Endothelial cell of umbilical vein (primary cell): Measurements from ENCODE around the gene LCN2. TPM values are rescaled to one million over a fixed set of nuclear protein-coding genes. Genes with fewer than 3 reads are reported as not detected.

Experiments used
- BruUV-seq: library from RNA; stranded (reverse); fragments of 400-500 nt; replicated peaks from 2 replicates; lab custom pipeline; 2021; lab: Mats Ljungman, UMichigan
- CTCF ChIA-PET: fragments of 300-600, 350-600 bp; sonication (Branson Sonifier 250); formaldehyde crosslinking; loops from one replicate; lab custom pipeline; 2021; ENCODE audit warnings: antibody characterized with exemption, inconsistent platforms; lab: Charles Lee
- POLR2A ChIA-PET: fragments of 300-600, 350-600 bp; sonication (Branson Sonifier 250); formaldehyde crosslinking; loops from one replicate; lab custom pipeline; 2021; ENCODE audit warnings: antibody characterized with exemption, inconsistent platforms; lab: Charles Lee
- DNase-seq: peaks from one replicate; pipeline ENCODE4 v3.0.0-alpha.2; 2011; ENCODE audit warnings: low read depth, low spot score
- FAIRE-seq: peaks from 2 replicates; lab custom pipeline; 2011; peaks lifted over from hg19 to GRCh38; lab: Jason Lieb, UNC
- H2AFZ ChIP-seq: 2 replicates; pipeline ENCODE4 v1.6.0; 2012; ENCODE audit warnings: low read depth, low read length, control low read depth, inconsistent platforms
- H3K27ac ChIP-seq: 2 replicates; pipeline ENCODE4 v1.5.1; 2011; ENCODE audit warnings: low read depth, mild to moderate bottlenecking, control low read depth, low read length, moderate library complexity; ENCODE audit not compliant: insufficient read depth
- H3K27me3 ChIP-seq, 2 experiments: 2 replicates each; pipeline versions ENCODE4 v1.6.0 to v1.6.1; 2011; ENCODE audit warnings: low read length in 2 of 2, mixed read lengths in 1 of 2; ENCODE audit not compliant: control insufficient read depth in 2 of 2, insufficient read depth in 2 of 2
- H3K36me3 ChIP-seq, 2 experiments: 2 replicates in 1 of 2; 3 replicates in 1 of 2; pipeline ENCODE4 v1.5.1; 2011; ENCODE audit warnings: low read length in 2 of 2, mild to moderate bottlenecking in 1 of 2, moderate library complexity in 1 of 2; ENCODE audit not compliant: control insufficient read depth in 2 of 2, insufficient read depth in 2 of 2; ENCODE audit errors: extremely low read depth in 1 of 2
- H3K4me1 ChIP-seq: 3 replicates; pipeline ENCODE4 v1.5.1; 2011; ENCODE audit warnings: mild to moderate bottlenecking, low read length; ENCODE audit not compliant: control insufficient read depth, insufficient read depth; ENCODE audit errors: extremely low read depth
- H3K4me2 ChIP-seq: 2 replicates; pipeline ENCODE4 v1.6.1; 2011; ENCODE audit warnings: low read length, control low read depth, mixed read lengths; ENCODE audit not compliant: insufficient read depth
- H3K4me3 ChIP-seq, 3 experiments: fragments of 200-600 bp in 1 of 3; sonication (generic), shearing (Covaris generic) in 1 of 3; replicated peaks in 1 of 3; 2 replicates each; pipeline ENCODE4 v1.5.1; 2011 to 2016; ENCODE audit warnings: control low read depth in 3 of 3, low read length in 3 of 3, mild to moderate bottlenecking in 2 of 3, inconsistent platforms in 1 of 3, low read depth in 1 of 3, moderate library complexity in 1 of 3; ENCODE audit not compliant: insufficient read depth in 1 of 3
- H3K79me2 ChIP-seq: 2 replicates; pipeline ENCODE4 v1.6.0; 2012; ENCODE audit warnings: low read length, inconsistent platforms; ENCODE audit not compliant: control insufficient read depth, insufficient read depth
- H3K9ac ChIP-seq: replicated peaks from 2 replicates; pipeline ENCODE3; 2011; ENCODE audit warnings: low read length, control low read depth; ENCODE audit not compliant: insufficient read depth; ENCODE audit errors: extremely low read depth
- H3K9me1 ChIP-seq: replicated peaks from 3 replicates; pipeline ENCODE4 v1.6.0; 2011; ENCODE audit warnings: mild to moderate bottlenecking, low read length; ENCODE audit not compliant: control insufficient read depth, insufficient read depth; ENCODE audit errors: extremely low read depth
- H3K9me3 ChIP-seq: replicated peaks from 2 replicates; pipeline ENCODE4 v1.5.1; 2012; ENCODE audit warnings: low read length, inconsistent platforms; ENCODE audit not compliant: control insufficient read depth, insufficient read depth
- H4K20me1 ChIP-seq: replicated peaks from 2 replicates; pipeline ENCODE3; 2011; ENCODE audit warnings: mild to moderate bottlenecking, low read length; ENCODE audit not compliant: control insufficient read depth, insufficient read depth; ENCODE audit errors: extremely low read depth
- CTCF ChIP-seq, 2 donors: IDR thresholded peaks; 1 replicate in 1 of 2; 2 replicates in 1 of 2; pipeline ENCODE4 v1.5.1; 2011; ENCODE audit warnings: low read length in 2 of 2, mild to moderate bottlenecking in 2 of 2, moderate library complexity in 2 of 2, control low read depth in 1 of 2, inconsistent platforms in 1 of 2, low read depth in 1 of 2; ENCODE audit not compliant: insufficient read depth in 1 of 2; ENCODE audit errors: extremely low read depth in 1 of 2
- EZH2 ChIP-seq: IDR thresholded peaks from 2 replicates; pipeline ENCODE4 v1.6.1; 2012; ENCODE audit warnings: borderline replicate concordance, low read depth, mild to moderate bottlenecking, moderate library complexity, low read length, inconsistent platforms; ENCODE audit not compliant: severe bottlenecking
- FOS ChIP-seq: IDR thresholded peaks from 2 replicates; pipeline ENCODE4 v1.6.1; 2011; ENCODE audit warnings: mild to moderate bottlenecking, low read length, moderate library complexity, borderline replicate concordance; ENCODE audit not compliant: insufficient read depth
- GATA2 ChIP-seq: IDR thresholded peaks from 2 replicates; pipeline ENCODE4 v1.7.0; 2011; ENCODE audit warnings: low read depth, mild to moderate bottlenecking, moderate library complexity, mixed read lengths, low read length; ENCODE audit not compliant: insufficient read length, insufficient read depth
- MAX ChIP-seq: IDR thresholded peaks from 2 replicates; pipeline ENCODE4 v1.6.1; 2011; ENCODE audit not compliant: insufficient read depth, insufficient read length
- MYC ChIP-seq: IDR thresholded peaks from one replicate; pipeline ENCODE4 v1.6.1; 2011; ENCODE audit warnings: mild to moderate bottlenecking, low read depth, low read length
- POLR2A ChIP-seq: IDR thresholded peaks from 2 replicates; pipeline ENCODE4 v1.6.1; 2012; ENCODE audit warnings: low read depth, mild to moderate bottlenecking, control low read depth, low read length
- POLR2AphosphoS5 ChIP-seq: IDR thresholded peaks from 2 replicates; pipeline ENCODE4 v1.6.1; 2012; ENCODE audit warnings: low read depth, mild to moderate bottlenecking, control low read depth, low read length, moderate library complexity; ENCODE audit not compliant: insufficient read depth
- dilution Hi-C: fragments of 300-500 bp; cut with MboI; formaldehyde crosslinking; loops from one replicate; pipeline ENCODE4 v1.15.0; 2019; ENCODE audit warnings: low sequenced_read_pairs; ENCODE audit not compliant: extremely low pct_ligation_motif_present
- intact Hi-C: fragments of 100-400 bp; cut with micrococcal nuclease; formaldehyde crosslinking; loops from one replicate; pipeline ENCODE4 v1.10.0; 2022
- polyA plus RNA-seq, 4 experiments: library from polyadenylated mRNA; depleted of rRNA in 3 of 4; stranded (reverse) in 3 of 4; unstranded in 1 of 4; fragments of >200 nt; gene quantifications; 2 replicates each; pipeline versions ENCODE4 v1.2.1 to v1.2.3, GENCODE V29; 2011 to 2012; ENCODE audit warnings: missing spikeins in 1 of 4
- total RNA-seq: library from RNA; stranded (reverse); gene quantifications from 2 replicates; pipeline ENCODE4 v1.2.3, GENCODE V29; 2021

The LCN2 gene
- total and polyA plus RNA-seq, 2 donors (not counting 3 experiments of a cell fraction or from before 2014, with no cell fraction given) = not detected

GRCh38 chr9:128193469-128194096 lies 44.3 kb downstream of the LCN2 start:
- no peak overlapping the region for H3K27ac ChIP-seq
- POLR2A ChIA-PET = no interaction called here
- intact Hi-C loops (loop anchor here (1.0 kb wide), 1 partner anchor 10 kb away; the partner anchor contains the start of gene DNM1), dilution Hi-C loops (no loop called here)
- no peaks in the 10 kb centered on the region for H3K9me3 ChIP-seq
- peaks cover 11% of the 10 kb centered on the region for H3K4me1 ChIP-seq
- no peak overlapping the region for H3K4me3 ChIP-seq
- H3K4me2 ChIP-seq = peak overlapping the region; percentile 6
- peaks cover 15% of the 10 kb centered on the region for H3K79me2 ChIP-seq
- CTCF ChIA-PET = interaction anchor here (0.6 to 2.2 kb wide), 15 partner anchors 8 to 147 kb away, joined by 3 to 14 read pairs (median 3); partner anchors contain the start of gene DNM1
- H3K36me3 ChIP-seq = peaks cover 2 to 4% of the 10 kb centered on the region in 2 experiments
- FAIRE-seq (no peak), DNase-seq (no peak)
- no peak overlapping the region for H3K9ac ChIP-seq
- H2AFZ ChIP-seq = peak overlapping the region; percentile 46
- no peak for TF ChIP-seq POLR2A
- TF ChIP-seq EZH2 = no peak
- no peak for TF ChIP-seq MAX
- no peak for TF ChIP-seq POLR2AphosphoS5
- H3K27me3 ChIP-seq = no peaks in the 10 kb centered on the region
- no peaks in the 10 kb centered on the region for H4K20me1 ChIP-seq
- no peaks in the 10 kb centered on the region for H3K9me1 ChIP-seq
- BruUV-seq = no TSS peak

- DNase-seq = no peak
- Histone ChIP-seq H3K36me3 (no peaks in the 10 kb centered on the region), H3K9me1 (no peaks in the 10 kb centered on the region), H3K27me3 (peaks cover 9 to 10% of the 10 kb centered on the region in 2 experiments), H3K4me3 (no peak overlapping the region), H3K79me2 (no peaks in the 10 kb centered on the region), H4K20me1 (no peaks in the 10 kb centered on the region), H3K27ac (no peak overlapping the region), H3K9me3 (no peaks in the 10 kb centered on the region), H3K4me1 (peaks cover 10% of the 10 kb centered on the region), H2AFZ (peak overlapping the region; percentile 55), H3K4me2 (no peak overlapping the region), H3K9ac (no peak overlapping the region)
- dilution Hi-C loops (no loop called here), intact Hi-C loops (loop anchor here (2.0 kb wide), 1 partner anchor 49 kb away; no protein-coding TSS in a partner anchor)
- no TSS peak for BruUV-seq
- ChIA-PET CTCF (interaction anchor here (0.7 to 1.3 kb wide), 3 partner anchors 9 to 18 kb away, joined by 3 to 6 read pairs (median 3); partner anchors contain the start of gene CIZ1), POLR2A (no interaction called here)
- FAIRE-seq = no peak
- TF ChIP-seq GATA2 (no peak), POLR2A (no peak), CTCF (IDR thresholded peaks at IDR 0.05; ENCODE audit: extremely low read depth in 1 of 2, insufficient read depth in 1 of 2, low read depth in 1 of 2, low read length in 2 of 2) (no peak), EZH2 (no peak), MYC (no peak), POLR2AphosphoS5 (no peak), FOS (no peak)
Measured at GRCh38 chr9:128201441-128202369, 52.5 kb downstream of the LCN2 start.
